ENCODE measurements around the gene LAMA1.

- TF ChIP-seq, protein P1, sequence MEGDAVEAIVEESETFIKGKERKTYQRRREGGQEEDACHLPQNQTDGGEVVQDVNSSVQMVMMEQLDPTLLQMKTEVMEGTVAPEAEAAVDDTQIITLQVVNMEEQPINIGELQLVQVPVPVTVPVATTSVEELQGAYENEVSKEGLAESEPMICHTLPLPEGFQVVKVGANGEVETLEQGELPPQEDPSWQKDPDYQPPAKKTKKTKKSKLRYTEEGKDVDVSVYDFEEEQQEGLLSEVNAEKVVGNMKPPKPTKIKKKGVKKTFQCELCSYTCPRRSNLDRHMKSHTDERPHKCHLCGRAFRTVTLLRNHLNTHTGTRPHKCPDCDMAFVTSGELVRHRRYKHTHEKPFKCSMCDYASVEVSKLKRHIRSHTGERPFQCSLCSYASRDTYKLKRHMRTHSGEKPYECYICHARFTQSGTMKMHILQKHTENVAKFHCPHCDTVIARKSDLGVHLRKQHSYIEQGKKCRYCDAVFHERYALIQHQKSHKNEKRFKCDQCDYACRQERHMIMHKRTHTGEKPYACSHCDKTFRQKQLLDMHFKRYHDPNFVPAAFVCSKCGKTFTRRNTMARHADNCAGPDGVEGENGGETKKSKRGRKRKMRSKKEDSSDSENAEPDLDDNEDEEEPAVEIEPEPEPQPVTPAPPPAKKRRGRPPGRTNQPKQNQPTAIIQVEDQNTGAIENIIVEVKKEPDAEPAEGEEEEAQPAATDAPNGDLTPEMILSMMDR (IDR thresholded peaks at IDR 0.05): no peak
- no peak for TF ChIP-seq POLR2A (IDR thresholded peaks at IDR 0.05)
Observed at GRCh38 chr18:7147399-7147798, 29.8 kb upstream of the LAMA1 start.
